GM21360 (cell line): ENCODE measurements around the gene SLC4A7.
"Not testable (repeated sequence)": the region's sequence is repeated elsewhere in the genome, so short reads cannot be mapped to it uniquely, and the experiment has no call there.

Experiments used
- ATAC-seq: cut with Tn5 transposase; IDR thresholded peaks from one replicate; pipeline ENCODE4 v1.9.1; 2021; ENCODE audit warnings: mild to moderate bottlenecking, moderate library complexity; ENCODE audit not compliant: unreplicated experiment

The SLC4A7 gene

DNA sequence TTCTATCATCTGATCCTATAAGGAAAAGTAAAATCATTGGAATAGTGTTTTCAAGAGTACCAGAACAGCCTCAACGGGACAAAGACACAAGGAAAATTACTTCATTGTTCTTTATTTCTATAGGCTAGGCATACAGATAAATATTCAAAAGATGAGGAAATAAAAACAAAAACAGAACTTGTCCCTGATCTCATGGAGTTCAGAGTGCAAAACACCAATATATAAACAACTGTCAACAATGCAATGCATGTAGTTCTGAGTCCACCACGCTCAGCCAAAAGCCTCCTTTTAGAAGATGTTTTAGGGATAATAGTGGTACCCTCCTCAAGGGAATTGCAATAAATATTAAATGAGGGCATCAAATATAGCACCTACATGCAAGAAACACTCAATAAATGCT is 4.6 kb upstream of the SLC4A7 start:
- no peak for ATAC-seq

DNA sequence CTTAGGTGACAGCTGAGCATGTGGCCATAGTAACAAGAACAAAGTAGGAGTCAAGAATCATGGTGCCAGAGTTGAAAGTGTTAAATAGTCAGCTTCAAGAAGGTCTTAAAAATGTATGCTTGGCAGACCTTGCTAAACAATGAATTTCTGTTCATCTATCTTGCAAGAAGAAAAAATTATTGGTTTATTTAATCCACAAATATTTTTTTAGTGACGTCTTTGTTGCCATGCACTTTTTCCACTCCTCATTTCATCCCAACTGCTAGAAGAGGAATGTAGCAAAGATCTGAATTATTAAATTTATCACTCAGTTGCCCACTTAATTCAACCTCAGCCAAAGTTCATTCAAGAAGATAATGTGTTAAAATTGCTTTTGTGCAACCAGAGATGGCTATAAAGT is 3.2 kb upstream of the SLC4A7 start:
- no peak for ATAC-seq

DNA sequence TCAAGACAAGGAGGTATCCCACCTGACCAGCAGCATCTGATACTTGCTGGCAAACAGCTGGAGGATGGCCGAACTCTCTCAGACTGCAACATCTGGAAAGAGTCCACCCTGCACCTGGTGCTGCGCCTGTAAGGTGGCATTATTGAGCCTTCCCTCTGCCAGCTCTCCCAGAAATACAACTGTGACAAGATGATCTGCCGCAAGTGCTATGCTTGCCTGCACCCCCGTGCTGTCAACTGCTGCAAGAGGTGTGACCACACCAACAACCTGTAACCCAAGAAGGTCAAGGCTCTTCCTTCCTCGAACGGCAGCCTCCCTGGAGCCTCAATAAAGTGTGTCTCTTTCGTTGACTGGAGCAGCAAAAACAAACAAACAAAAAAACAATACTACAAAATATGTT is 2.2 kb upstream of the SLC4A7 start:
- ATAC-seq, result no peak

DNA sequence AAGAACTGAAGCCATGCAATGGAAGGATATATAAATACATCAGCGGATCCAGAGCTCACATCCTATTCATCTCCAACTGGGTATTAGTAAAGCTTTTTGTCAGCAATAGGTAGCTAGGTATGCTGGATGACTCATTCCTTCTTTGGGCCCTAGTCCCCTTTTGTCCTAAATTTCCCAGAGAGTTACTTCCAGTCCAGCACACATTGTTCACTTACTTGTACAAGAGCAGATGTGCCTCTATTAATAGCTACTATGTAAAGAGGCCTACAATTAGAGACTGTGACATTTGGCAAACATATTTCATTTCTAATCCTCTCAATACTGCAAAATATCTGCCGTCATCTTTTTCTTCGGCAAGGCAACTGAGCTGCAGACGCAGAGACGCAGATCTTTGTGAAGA is 1.7 kb upstream of the SLC4A7 start:
- ATAC-seq, result no peak

DNA sequence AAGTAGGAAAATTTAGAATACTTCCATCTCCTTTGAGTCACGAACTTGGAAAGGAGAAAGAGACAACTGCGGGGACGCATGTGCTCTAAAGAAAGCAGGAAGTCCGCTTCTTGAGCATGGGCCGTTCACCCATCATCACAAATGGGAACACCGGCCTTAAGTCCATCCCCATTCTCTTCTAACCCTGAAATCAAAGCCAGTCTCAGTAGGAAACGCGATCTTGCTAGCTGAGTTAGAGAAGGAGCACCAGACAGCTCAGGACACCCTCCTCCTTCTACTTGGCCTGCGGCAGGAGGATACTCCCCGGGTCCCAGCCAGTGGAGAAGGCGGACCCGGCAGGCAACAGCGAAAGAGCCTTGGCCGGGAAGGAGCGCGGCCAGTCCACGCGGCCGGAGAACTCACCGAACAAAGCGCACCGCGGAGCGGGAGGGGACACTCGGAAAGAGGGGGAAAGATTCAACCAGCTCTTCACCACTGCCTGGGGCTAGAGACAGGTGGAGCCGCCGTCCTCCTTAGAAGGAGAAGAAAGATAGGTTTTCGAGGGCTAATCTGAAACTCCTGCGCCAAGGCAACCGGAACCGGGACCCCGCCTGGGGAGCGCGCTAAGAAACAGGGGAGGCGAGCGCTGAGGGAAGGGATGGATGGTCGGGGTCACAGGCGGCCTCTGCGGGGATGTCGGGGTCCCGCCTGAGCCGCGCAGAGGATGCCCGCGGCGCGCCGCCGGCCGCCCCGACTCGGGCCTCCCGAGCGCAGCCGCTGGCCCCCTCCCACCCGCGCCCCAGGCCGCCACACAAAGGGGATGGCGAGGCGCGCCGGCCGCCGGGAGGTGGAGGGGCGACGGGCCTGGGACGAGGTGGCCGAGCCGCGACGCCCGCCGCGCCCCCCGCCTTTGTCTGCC is 818 bp downstream of the SLC4A7 start:
- peak; percentile 24 for ATAC-seq

DNA sequence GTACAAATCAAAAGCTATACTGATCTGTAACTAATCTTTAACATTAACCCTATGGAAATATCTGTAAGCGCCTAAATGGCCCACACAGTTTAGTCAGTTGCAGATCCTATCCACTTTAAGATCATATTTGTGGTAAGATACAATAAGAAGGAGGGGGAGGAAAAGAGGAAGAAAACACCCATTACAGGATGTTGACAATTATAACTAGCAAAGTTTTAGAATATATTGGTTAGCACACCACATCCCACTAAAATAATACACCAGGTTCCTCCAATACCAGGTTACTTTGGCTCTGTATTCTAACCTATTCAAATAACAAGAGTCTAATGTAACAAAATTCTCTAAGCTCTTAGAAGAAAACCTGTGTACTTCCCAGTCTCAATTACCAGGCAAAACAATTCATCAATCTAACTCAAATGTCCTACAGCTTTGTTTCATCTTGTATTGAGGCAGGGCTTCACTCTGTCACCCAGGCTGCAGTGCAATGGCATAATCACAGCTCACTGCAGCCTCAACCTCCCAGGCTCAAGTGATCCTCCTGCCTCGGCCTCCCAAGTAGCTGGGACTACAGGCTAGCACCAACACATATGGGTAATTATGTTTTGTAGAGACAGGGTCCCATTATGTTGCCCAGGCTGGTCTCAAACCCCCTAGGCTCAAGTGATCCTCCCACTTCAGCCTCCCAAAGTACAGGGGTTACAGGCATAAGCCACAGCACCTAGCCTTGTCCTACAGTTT is 4.2 kb downstream of the SLC4A7 start:
- no peak for ATAC-seq

DNA sequence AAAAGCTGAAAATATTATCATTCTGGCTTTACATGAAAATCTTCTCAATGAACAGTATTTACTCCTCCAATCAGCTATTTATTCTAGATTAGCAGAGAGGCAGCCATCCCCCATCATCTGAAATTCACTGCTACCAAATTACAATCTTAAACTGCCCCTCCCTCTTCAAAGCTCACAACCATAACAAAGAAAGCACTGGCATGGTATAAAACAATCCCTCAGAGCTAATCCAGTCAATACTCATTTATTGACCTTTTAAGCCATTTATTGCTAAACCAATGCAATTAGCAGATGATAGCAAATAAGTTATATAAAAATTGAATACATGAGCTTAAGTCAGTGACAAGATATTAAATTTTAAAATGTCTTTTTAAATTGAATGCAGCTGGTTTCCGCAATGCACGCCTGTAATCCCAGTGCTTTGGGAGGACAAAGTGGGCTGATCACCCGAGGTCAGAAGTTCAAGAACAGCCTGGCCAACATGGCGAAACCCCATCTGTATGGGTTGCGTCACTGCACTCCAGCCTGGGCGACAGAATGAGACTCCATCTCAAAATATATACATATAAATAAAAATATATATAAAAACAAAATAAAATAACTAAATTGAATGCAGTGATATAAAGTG is 12.1 kb downstream of the SLC4A7 start:
- no peak for ATAC-seq

DNA sequence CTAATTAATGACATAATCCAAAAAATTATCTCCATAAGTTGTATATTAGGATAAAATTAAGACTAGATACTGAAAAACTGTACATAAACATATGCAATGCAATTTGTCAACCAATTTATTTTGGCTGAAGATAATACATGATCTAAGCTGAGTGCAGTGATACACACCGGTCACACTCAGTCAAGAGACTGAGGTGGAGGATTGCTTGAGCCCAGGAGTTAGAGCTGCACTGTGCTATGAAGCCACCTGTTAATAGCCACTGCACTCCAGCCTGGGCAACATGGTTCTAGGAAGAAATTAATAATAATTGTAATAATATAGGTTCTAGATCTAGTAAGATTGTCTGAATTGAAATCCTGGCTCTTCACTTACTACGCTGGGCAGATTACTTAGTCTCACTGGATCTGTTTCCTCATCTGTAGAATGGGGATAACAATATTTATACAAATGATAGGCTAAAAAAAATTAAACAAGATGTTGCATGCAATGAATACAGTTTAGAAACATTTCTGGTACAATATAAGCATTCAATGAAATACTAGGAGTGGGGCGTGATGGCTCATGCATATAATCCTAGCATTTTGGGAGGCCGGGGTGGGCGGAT is 15.8 kb downstream of the SLC4A7 start:
- no peak for ATAC-seq

DNA sequence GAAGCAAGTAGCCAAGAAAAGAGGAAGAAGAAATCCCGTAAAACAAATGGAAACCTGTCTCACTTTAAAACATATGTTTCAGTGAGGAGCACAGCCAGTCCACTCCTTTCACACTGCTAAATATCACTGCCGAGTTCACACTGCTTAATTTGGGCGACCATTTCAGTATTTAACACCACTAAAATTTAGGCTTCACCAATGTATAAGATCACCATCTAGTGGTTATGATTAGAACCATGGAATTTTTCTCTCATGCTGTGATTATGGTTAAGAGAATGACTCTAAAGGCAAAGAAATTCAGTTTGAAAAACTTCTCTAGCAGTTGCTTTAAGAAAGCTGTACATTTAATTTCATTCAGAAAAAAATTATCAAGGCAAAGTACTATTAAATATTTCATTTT is 16.6 kb downstream of the SLC4A7 start:
- ATAC-seq, result peak; percentile 91

DNA sequence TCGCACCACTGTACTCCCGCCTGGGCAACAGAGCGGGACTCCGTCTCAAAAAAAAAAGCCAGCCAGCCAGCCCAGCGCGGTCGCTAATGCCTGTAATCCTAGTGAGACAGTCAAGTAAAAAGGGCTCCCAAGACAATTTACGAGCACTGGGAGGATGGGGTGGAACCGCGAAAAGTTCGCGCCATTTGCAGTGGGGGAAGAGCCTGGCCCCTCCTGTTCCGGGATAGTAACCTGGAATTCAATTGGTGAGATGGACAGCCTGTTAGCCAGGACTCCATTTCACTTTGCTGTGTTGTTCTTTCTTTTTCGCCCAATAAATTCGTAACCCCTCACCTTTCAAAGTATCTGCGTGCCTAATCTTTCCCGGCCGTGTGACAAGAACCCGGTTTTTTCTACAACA is 19.5 kb downstream of the SLC4A7 start:
- no peak for ATAC-seq

DNA sequence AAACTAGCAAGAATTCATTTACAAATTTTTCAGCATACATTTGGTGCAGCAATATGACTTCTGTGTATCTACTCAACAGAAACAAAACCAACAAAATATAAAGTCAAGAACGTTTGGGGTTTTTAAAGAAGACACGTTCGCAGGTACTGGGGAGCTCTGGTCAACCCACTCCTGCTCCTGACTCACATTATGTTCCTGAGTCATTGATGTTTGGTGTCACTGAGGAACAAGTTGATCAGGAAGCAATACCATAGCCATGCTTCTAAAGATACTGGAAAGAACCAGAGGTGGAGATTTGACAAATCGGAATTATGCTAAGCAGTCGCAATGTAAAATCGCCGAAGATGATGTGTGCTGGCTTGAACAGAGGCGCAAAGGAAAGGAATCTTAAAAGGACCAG is 22.0 kb downstream of the SLC4A7 start:
- no peak for ATAC-seq

DNA sequence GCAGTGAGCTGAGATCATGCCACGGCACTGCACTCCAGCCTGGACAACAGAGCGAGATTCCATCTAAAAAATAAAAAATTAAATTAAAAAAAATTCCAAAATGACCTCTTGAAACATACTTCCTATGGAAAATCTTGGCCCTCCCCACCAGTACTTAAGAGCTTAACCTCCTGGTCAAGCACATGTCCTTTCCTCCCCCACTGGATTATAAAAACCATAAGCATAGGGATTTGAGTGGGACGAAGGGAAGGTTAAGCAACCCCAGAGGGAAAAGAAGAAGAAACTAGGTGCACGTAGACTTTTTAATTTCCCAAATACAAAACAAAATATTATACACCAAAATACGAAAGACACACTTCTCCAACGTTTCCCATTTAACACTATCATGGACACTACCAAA is 25.3 kb downstream of the SLC4A7 start:
- no peak for ATAC-seq

DNA sequence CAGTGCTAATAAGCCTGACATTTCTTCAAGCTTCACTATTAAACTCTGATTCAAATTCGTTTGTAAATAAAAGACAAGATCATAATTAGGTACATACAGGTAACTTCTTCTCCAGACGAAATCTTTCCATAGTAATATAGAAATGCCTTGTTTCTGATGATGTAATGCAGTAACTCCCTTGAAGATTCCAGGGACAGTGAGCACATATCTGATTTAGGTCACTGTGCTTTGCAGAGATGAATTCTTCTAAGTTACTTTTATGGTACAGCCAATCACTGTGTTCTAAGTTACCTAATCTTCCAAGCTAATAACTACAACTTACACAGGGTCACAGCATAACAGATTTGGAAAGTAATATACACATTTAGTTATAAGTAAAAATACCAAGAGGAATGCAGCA is 27.6 kb downstream of the SLC4A7 start:
- ATAC-seq, result no peak

DNA sequence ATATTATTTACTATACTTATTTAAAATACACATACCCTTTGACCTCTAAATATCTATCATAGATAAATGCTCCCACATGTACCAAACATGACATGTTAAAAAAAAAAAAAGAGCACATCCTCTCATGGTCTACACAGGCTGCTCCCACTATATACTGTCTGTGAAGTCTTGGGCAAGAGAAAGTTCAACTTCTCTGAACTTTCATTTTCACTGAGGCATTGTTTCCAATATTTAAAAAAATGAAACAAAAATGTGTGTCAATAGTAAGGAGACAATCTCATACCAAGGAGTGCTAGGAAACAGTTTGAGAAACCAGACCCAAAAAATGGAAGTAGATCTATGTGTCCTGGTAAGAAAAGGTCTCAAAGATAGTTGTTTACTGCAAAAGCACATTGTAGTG is 29.3 kb downstream of the SLC4A7 start:
- ATAC-seq, result peak; percentile 85

DNA sequence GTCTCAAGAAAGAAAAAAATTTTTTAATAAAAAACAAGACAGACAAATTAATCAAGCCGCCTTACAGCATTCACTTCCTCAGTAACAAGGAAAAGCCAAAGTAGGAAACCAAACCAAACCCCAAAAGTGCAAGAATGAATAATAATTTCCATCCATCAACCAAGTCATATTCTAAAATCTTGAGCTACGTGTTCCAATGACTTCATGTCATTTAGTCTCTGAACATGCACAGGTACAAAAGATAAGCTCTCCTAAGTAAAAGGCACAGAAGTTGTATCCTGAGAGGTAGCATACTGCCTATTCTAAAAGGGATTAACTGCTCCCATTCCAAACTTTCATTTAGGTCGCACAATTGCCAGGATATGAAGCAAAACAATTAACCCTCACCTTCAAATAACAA is 29.7 kb downstream of the SLC4A7 start:
- no peak for ATAC-seq

DNA sequence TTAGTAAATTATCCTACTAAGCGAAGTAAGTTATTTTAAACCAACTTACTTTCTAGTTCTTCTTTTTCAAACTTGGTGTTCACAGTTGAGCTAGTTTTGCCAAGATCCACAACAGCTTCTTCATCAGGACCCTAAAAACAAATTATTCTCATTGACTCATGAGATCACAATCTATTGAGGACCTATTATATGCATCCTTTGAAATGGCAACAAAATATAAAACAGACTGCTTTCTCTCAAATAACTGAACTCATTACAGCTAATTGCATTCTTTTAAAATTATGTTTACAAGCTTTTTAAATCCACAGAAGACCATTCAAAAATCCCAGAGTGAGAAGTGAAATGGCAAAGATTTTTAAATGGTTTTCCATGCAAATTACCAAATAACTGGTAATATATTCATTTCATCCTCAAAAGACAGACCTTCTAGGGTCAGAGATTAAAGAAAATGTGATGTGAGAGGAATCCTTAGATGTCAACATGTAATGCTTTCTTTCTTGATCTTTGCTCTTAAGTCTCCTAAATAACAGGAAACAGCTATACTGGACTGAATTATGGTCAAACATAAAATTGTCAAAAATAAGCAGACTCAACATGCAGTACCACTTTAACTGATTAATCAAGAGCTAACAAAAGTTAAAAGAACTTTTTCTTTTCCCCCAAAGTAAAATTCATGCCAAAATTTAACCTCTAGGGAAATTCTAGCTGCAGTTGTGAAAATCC is 31.7 kb downstream of the SLC4A7 start:
- no peak for ATAC-seq

DNA sequence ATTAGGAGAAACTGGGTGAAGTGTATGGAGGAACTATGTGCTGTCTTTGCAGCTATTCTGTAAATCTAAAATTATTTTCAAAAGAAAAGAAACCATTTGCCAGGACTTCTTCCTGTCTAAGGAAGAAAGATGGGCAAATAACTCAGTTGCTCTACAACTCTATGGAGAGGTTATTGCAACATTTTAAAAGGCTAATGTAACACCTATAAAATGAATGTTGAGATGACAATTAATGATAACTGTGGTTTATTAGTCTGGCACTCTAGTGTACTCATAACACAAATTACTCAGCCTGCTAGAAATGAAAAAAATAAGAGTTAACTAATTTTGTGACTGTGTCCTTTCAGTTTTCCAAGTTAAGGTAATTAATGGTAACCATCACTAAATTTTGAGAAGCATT is 32.3 kb downstream of the SLC4A7 start:
- ATAC-seq, result no peak

DNA sequence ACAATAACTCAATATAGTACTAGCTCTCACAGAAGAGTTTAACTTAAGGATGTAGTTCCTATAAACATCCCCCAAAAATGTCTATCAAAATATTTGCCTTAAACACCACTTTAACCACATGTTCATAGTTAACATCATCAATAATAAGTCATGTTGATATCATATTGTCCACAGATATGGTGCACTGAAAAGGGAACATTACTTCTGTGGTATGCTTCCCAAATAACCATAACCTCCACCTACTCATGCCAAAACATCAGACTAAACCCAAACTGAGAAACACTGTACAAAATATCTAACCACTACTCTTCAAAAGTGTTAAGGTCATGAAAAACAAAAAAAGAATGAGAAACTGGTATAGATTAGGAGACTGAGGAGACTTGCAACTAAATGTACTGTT is 32.9 kb downstream of the SLC4A7 start:
- ATAC-seq, result no peak

DNA sequence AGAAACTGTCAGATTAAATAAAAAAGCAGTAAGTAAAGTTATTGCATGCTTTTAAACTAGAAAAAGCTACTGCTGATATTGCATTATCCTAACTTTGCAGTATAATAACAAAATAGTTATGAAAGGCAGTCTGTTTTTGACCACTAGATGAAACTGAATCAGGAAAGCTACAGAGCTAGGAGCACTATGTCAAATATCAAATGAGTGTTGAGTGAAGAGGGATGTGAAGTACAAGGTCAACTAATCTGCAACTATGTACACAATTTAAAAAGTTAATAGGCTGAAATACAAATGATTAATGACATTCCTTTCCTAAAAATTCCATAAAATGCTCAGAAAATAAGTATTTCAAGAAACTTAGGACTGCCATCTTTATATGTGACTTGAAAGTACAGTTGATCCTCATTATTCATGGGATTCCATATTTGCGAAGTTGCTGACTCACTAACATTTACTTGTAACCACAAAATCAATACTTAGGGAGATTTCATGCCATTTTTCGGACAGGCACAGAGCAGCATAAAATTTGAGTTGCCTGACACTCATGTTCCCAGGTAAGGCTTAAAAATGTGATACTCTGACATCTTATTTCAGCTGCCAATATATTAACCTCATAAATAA is 34.5 kb downstream of the SLC4A7 start:
- no peak for ATAC-seq

DNA sequence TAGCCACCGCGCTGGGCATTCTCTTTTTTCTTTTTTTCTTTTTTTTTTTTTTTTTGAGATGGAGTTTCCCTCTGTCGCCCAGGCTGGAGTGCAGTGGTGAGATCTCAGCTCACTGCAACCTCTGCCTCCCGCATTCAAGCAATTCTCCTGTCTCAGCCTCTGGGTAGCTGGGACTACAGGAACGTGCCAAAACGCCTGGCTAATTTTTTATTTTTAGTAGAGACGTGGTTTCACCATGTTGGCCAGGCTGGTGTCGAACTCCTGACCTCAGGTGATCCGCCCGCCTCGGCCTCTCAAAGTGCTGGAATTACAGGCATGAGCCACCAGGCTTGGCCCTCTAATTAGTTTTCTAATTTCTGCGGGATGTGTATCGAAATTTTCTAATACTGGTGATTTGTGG is 41.2 kb downstream of the SLC4A7 start:
- not testable (repeated sequence) for ATAC-seq
